HEK293 (cell line): ENCODE data around the gene MMD.

Experiments used
- CTCF ChIA-PET: fragments of 350-600 bp; formaldehyde crosslinking; extraction: SDS; loops from one replicate; lab custom pipeline; 2021; ENCODE audit warnings: antibody characterized with exemption; lab: Yijun Ruan, JAX
- POLR2A ChIA-PET: fragments of 300-600 bp; formaldehyde crosslinking; extraction: SDS; loops from one replicate; lab custom pipeline; 2020; ENCODE audit warnings: antibody characterized with exemption, inconsistent platforms; lab: Yijun Ruan, JAX
- H3K27ac ChIP-seq: fragments of 200-500 bp; sonication (Bioruptor generic); 2 replicates; pipeline ENCODE4 v1.5.1; 2014; ENCODE audit warnings: low read depth, low read length, control low read depth, inconsistent platforms; ENCODE audit errors: extremely low read depth
- H3K36me3 ChIP-seq, 2 experiments: fragments of 200-500 bp in 1 of 2; sonication (Bioruptor generic) in 1 of 2; 1 replicate in 1 of 2; 2 replicates in 1 of 2; pipeline ENCODE4 v1.5.1; 2014 to 2017; ENCODE audit warnings: inconsistent platforms in 2 of 2, low read length in 2 of 2; ENCODE audit not compliant: control insufficient read depth in 2 of 2, insufficient read depth in 1 of 2
- H3K4me1 ChIP-seq: fragments of 200-500 bp; sonication (Bioruptor generic); 2 replicates; pipeline ENCODE4 v1.5.1; 2014; ENCODE audit warnings: mild to moderate bottlenecking, low read length, inconsistent platforms; ENCODE audit not compliant: control insufficient read depth, insufficient read depth
- H3K4me3 ChIP-seq: 2 replicates; pipeline ENCODE4 v1.5.1; 2011; ENCODE audit warnings: low read depth, mild to moderate bottlenecking, control low read depth, low read length, moderate library complexity
- H3K9me3 ChIP-seq: fragments of 200-500 bp; sonication (Bioruptor generic); 2 replicates; pipeline ENCODE4 v1.5.1; 2014; ENCODE audit warnings: low read depth, low read length, inconsistent platforms; ENCODE audit not compliant: control insufficient read depth, insufficient read depth
- GLI2 ChIP-seq: fragments of 450-650 bp; formaldehyde crosslinking; IDR thresholded peaks from 2 replicates; pipeline ENCODE4; 2017; ENCODE audit warnings: missing biosample characterization, missing genetic modification characterization, low read depth, borderline replicate concordance
- GLI4 ChIP-seq: fragments of 450-650 bp; formaldehyde crosslinking; IDR thresholded peaks from 2 replicates; pipeline ENCODE4 v1.5.1; 2016; ENCODE audit warnings: missing biosample characterization, missing genetic modification characterization
- KLF17 ChIP-seq: fragments of 450-650 bp; formaldehyde crosslinking; IDR thresholded peaks from 2 replicates; pipeline ENCODE4 v1.5.1; 2016; ENCODE audit warnings: missing biosample characterization, missing genetic modification characterization
- PRDM10 ChIP-seq: fragments of 450-650 bp; formaldehyde crosslinking; IDR thresholded peaks from 2 replicates; pipeline ENCODE4 v1.5.1; 2016; ENCODE audit warnings: missing biosample characterization, missing genetic modification characterization
- YY2 ChIP-seq: fragments of 450-650 bp; formaldehyde crosslinking; IDR thresholded peaks from 2 replicates; pipeline ENCODE4 v1.5.1; 2016; ENCODE audit warnings: missing biosample characterization, missing genetic modification characterization
- ZBTB10 ChIP-seq: fragments of 450-650 bp; formaldehyde crosslinking; IDR thresholded peaks from 2 replicates; pipeline ENCODE4 v1.5.1; 2016; ENCODE audit warnings: missing biosample characterization, missing genetic modification characterization
- ZBTB44 ChIP-seq: fragments of 450-650 bp; IDR thresholded peaks from 2 replicates; pipeline ENCODE4 v1.5.1; 2018; ENCODE audit warnings: missing biosample characterization, mild to moderate bottlenecking, missing genetic modification characterization
- ZBTB48 ChIP-seq: fragments of 450-650 bp; formaldehyde crosslinking; IDR thresholded peaks from 2 replicates; pipeline ENCODE4 v1.5.1; 2016; ENCODE audit warnings: missing biosample characterization, missing genetic modification characterization
- ZIC2 ChIP-seq: fragments of 450-650 bp; formaldehyde crosslinking; IDR thresholded peaks from 2 replicates; pipeline ENCODE4 v1.5.1; 2016; ENCODE audit warnings: missing biosample characterization, missing genetic modification characterization
- ZNF140 ChIP-seq: fragments of 450-650 bp; formaldehyde crosslinking; IDR thresholded peaks from 2 replicates; pipeline ENCODE4 v1.5.1; 2016; ENCODE audit warnings: missing biosample characterization, missing genetic modification characterization
- ZNF16 ChIP-seq: fragments of 450-650 bp; formaldehyde crosslinking; IDR thresholded peaks from 2 replicates; pipeline ENCODE4 v1.5.1; 2016; ENCODE audit warnings: low read depth, missing biosample characterization, missing genetic modification characterization
- ZNF292 ChIP-seq: fragments of 450-650 bp; formaldehyde crosslinking; IDR thresholded peaks from 2 replicates; pipeline ENCODE4 v1.5.1; 2016; ENCODE audit warnings: low read depth, missing biosample characterization, missing genetic modification characterization, borderline replicate concordance
- ZNF423 ChIP-seq: fragments of 450-650 bp; formaldehyde crosslinking; IDR thresholded peaks from 2 replicates; pipeline ENCODE4 v1.5.1; 2016; ENCODE audit warnings: missing biosample characterization, missing genetic modification characterization
- ZNF544 ChIP-seq: fragments of 450-650 bp; formaldehyde crosslinking; IDR thresholded peaks from 2 replicates; pipeline ENCODE4 v1.5.0; 2017; ENCODE audit warnings: missing biosample characterization, missing genetic modification characterization
- ZNF624 ChIP-seq: fragments of 450-650 bp; formaldehyde crosslinking; IDR thresholded peaks from 2 replicates; pipeline ENCODE4 v1.5.1; 2017; ENCODE audit warnings: missing biosample characterization, missing genetic modification characterization
- ZNF654 ChIP-seq: fragments of 450-650 bp; formaldehyde crosslinking; IDR thresholded peaks from 2 replicates; pipeline ENCODE4 v1.5.1; 2016; ENCODE audit warnings: low read depth, missing biosample characterization, missing genetic modification characterization
- ZNF747 ChIP-seq: fragments of 450-650 bp; formaldehyde crosslinking; IDR thresholded peaks from 2 replicates; pipeline ENCODE4 v1.5.1; 2016; ENCODE audit warnings: missing biosample characterization, missing genetic modification characterization
- ZSCAN18 ChIP-seq: fragments of 450-650 bp; formaldehyde crosslinking; IDR thresholded peaks from 2 replicates; pipeline ENCODE4 v1.5.1; 2016; ENCODE audit warnings: missing biosample characterization, missing genetic modification characterization
- ZSCAN5A ChIP-seq: fragments of 450-650 bp; formaldehyde crosslinking; IDR thresholded peaks from 2 replicates; pipeline ENCODE4 v1.5.1; 2016; ENCODE audit warnings: missing biosample characterization, missing genetic modification characterization

Gene MMD

GRCh38 chr17:55410722-55411462 lies 10.7 kb downstream of the MMD start:
- no peaks in the 10 kb centered on the region for H3K9me3 ChIP-seq
- ChIA-PET POLR2A (no interaction called here), CTCF (interaction anchor here (1.4 kb wide), 1 partner anchor 62 kb away, joined by 3 read pairs; no protein-coding TSS in a partner anchor)
- peaks cover 59 to 79% of the 10 kb centered on the region in 2 experiments for H3K36me3 ChIP-seq
- no peaks in the 10 kb centered on the region for H3K4me1 ChIP-seq
- no peak overlapping the region for H3K27ac ChIP-seq
- TF ChIP-seq ZSCAN18 (no peak), ZBTB48 (tag by site-specific recombination) (no peak), GLI2 (tag by site-specific recombination) (no peak), ZNF292 (tag by site-specific recombination) (no peak), ZNF544 (tag by site-specific recombination) (no peak), ZBTB44 (no peak), ZNF423 (no peak)
- no peak overlapping the region for H3K4me3 ChIP-seq

GRCh38 chr17:55409030-55409800 lies 12.4 kb downstream of the MMD start:
- Histone ChIP-seq H3K27ac (no peak overlapping the region), H3K4me3 (no peak overlapping the region), H3K36me3 (peaks cover 67 to 89% of the 10 kb centered on the region in 2 experiments), H3K9me3 (no peaks in the 10 kb centered on the region), H3K4me1 (no peaks in the 10 kb centered on the region)
- ChIA-PET CTCF (no interaction called here), POLR2A (no interaction called here)
- no peak for TF ChIP-seq ZNF747 (tag by site-specific recombination)
- no peak for TF ChIP-seq PRDM10 (tag by site-specific recombination)
- no peak for TF ChIP-seq ZSCAN5A (tag by site-specific recombination)
- TF ChIP-seq ZNF654, result no peak
- TF ChIP-seq ZIC2 (tag by site-specific recombination), result no peak
- no peak for TF ChIP-seq KLF17 (tag by site-specific recombination)
- TF ChIP-seq ZNF624 (tag by site-specific recombination), result no peak
- TF ChIP-seq YY2 (tag by site-specific recombination), result no peak
- TF ChIP-seq ZNF140 (tag by site-specific recombination), result no peak
- no peak for TF ChIP-seq GLI4
- no peak for TF ChIP-seq ZBTB10 (tag by site-specific recombination)
- TF ChIP-seq ZNF16, result no peak
